HEK293 (cell line): ENCODE results near the gene CTSO.
"Not testable (repeated sequence)": the region's sequence is repeated elsewhere in the genome, so short reads cannot be mapped to it uniquely, and the experiment has no call there.

Experiments
- CTCF ChIA-PET: fragments of 350-600 bp; formaldehyde crosslinking; extraction: SDS; loops from one replicate; lab custom pipeline; 2021; ENCODE audit warnings: antibody characterized with exemption; lab: Yijun Ruan, JAX
- POLR2A ChIA-PET: fragments of 300-600 bp; formaldehyde crosslinking; extraction: SDS; loops from one replicate; lab custom pipeline; 2020; ENCODE audit warnings: antibody characterized with exemption, inconsistent platforms; lab: Yijun Ruan, JAX
- H3K27ac ChIP-seq: fragments of 200-500 bp; sonication (Bioruptor generic); 2 replicates; pipeline ENCODE4 v1.5.1; 2014; ENCODE audit warnings: low read depth, low read length, control low read depth, inconsistent platforms; ENCODE audit errors: extremely low read depth
- H3K36me3 ChIP-seq, 2 experiments: fragments of 200-500 bp in 1 of 2; sonication (Bioruptor generic) in 1 of 2; 1 replicate in 1 of 2; 2 replicates in 1 of 2; pipeline ENCODE4 v1.5.1; 2014 to 2017; ENCODE audit warnings: inconsistent platforms in 2 of 2, low read length in 2 of 2; ENCODE audit not compliant: control insufficient read depth in 2 of 2, insufficient read depth in 1 of 2
- H3K4me1 ChIP-seq: fragments of 200-500 bp; sonication (Bioruptor generic); 2 replicates; pipeline ENCODE4 v1.5.1; 2014; ENCODE audit warnings: mild to moderate bottlenecking, low read length, inconsistent platforms; ENCODE audit not compliant: control insufficient read depth, insufficient read depth
- H3K4me3 ChIP-seq: 2 replicates; pipeline ENCODE4 v1.5.1; 2011; ENCODE audit warnings: low read depth, mild to moderate bottlenecking, control low read depth, low read length, moderate library complexity
- H3K9me3 ChIP-seq: fragments of 200-500 bp; sonication (Bioruptor generic); 2 replicates; pipeline ENCODE4 v1.5.1; 2014; ENCODE audit warnings: low read depth, low read length, inconsistent platforms; ENCODE audit not compliant: control insufficient read depth, insufficient read depth
- HOXD13 ChIP-seq: sonication (generic); formaldehyde crosslinking; IDR thresholded peaks from 2 replicates; pipeline ENCODE4 v1.8.0; 2022; ENCODE audit warnings: missing genetic modification reagents, borderline replicate concordance
- KLF7 ChIP-seq: fragments of 450-650 bp; formaldehyde crosslinking; IDR thresholded peaks from 2 replicates; pipeline ENCODE4 v1.5.1; 2016; ENCODE audit warnings: missing biosample characterization, missing genetic modification characterization, borderline replicate concordance
- MZF1 ChIP-seq: fragments of 450-650 bp; formaldehyde crosslinking; IDR thresholded peaks from 2 replicates; pipeline ENCODE4 v1.5.1; 2017; ENCODE audit warnings: missing biosample characterization, missing genetic modification characterization, borderline replicate concordance
- PRDM2 ChIP-seq: fragments of 450-650 bp; formaldehyde crosslinking; IDR thresholded peaks from 2 replicates; pipeline ENCODE4 v1.5.1; 2016; ENCODE audit warnings: missing biosample characterization, missing genetic modification characterization, borderline replicate concordance
- ZNF16 ChIP-seq: fragments of 450-650 bp; formaldehyde crosslinking; IDR thresholded peaks from 2 replicates; pipeline ENCODE4 v1.5.1; 2016; ENCODE audit warnings: low read depth, missing biosample characterization, missing genetic modification characterization
- ZNF175 ChIP-seq: fragments of 450-650 bp; formaldehyde crosslinking; IDR thresholded peaks from 2 replicates; pipeline ENCODE4 v1.5.1; 2016; ENCODE audit warnings: missing biosample characterization, missing genetic modification characterization
- ZNF202 ChIP-seq: fragments of 450-650 bp; formaldehyde crosslinking; IDR thresholded peaks from 2 replicates; pipeline ENCODE4 v1.5.1; 2016; ENCODE audit warnings: missing biosample characterization, missing genetic modification characterization, borderline replicate concordance
- ZNF211 ChIP-seq: fragments of 450-650 bp; formaldehyde crosslinking; IDR thresholded peaks from 2 replicates; pipeline ENCODE4 v1.5.1; 2016; ENCODE audit warnings: low read depth, missing biosample characterization, missing genetic modification characterization
- ZNF23 ChIP-seq: fragments of 450-650 bp; formaldehyde crosslinking; IDR thresholded peaks from 2 replicates; pipeline ENCODE4 v1.5.1; 2016; ENCODE audit warnings: missing biosample characterization, missing genetic modification characterization, borderline replicate concordance
- ZNF610 ChIP-seq: fragments of 450-650 bp; formaldehyde crosslinking; IDR thresholded peaks from 2 replicates; pipeline ENCODE4 v1.5.1; 2016; ENCODE audit warnings: missing biosample characterization, missing genetic modification characterization, borderline replicate concordance
- ZNF626 ChIP-seq: fragments of 450-650 bp; sonication (Bioruptor Pico); formaldehyde crosslinking; IDR thresholded peaks from 2 replicates; pipeline ENCODE4 v1.5.1; 2018; ENCODE audit warnings: missing biosample characterization, missing genetic modification characterization, inconsistent platforms
- ZNF664 ChIP-seq: fragments of 450-650 bp; formaldehyde crosslinking; IDR thresholded peaks from 2 replicates; pipeline ENCODE4 v1.5.1; 2016; ENCODE audit warnings: missing biosample characterization, missing genetic modification characterization
- ZNF677 ChIP-seq: fragments of 450-650 bp; IDR thresholded peaks from 2 replicates; pipeline ENCODE4 v1.5.0; 2018; ENCODE audit warnings: missing biosample characterization, mild to moderate bottlenecking, missing genetic modification characterization, moderate library complexity

The CTSO gene

GRCh38 chr4:155901013-155901412 lies 52.7 kb downstream of the CTSO start:
- no peak overlapping the region for H3K4me3 ChIP-seq
- no peaks in the 10 kb centered on the region for H3K36me3 ChIP-seq
- H3K9me3 ChIP-seq: no peaks in the 10 kb centered on the region
- peaks cover 12% of the 10 kb centered on the region for H3K4me1 ChIP-seq
- TF ChIP-seq ZNF664 (tag by site-specific recombination): no peak
- TF ChIP-seq ZNF626 (tag by site-specific recombination): no peak
- POLR2A ChIA-PET: interaction anchor here (0.6 kb wide), 1 partner anchor 480 kb away, joined by 8 read pairs; no protein-coding TSS in a partner anchor
- H3K27ac ChIP-seq: no peak overlapping the region
- CTCF ChIA-PET: no interaction called here

DNA sequence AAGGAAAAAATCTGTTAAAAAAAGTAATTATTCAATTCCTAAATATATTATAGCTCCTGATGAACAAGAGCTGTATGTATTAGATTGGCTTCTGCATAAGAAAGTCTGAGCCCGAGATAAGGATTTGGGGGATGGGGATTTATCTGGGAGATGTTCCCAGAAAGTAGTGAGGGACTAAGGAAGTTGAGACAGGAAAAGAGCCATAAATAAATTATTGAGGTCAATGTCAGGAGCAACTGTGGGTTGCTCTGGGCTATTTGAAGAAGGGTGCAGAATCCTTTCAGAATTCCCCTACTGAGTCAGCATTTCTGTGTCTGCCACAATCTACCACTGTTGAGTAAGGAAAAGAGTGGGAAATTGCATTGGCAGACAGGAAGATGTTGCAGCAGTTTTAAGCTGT lies 53.3 kb downstream of the CTSO start:
- H3K4me1 ChIP-seq: peaks cover 10% of the 10 kb centered on the region; the same call in 1 of the 2 replicates
- TF ChIP-seq ZNF677 (tag by site-specific recombination) (no peak), MZF1 (peak; percentile 70; the same call in 1 of the 2 replicates)
- POLR2A ChIA-PET: interaction anchor here (0.6 kb wide), 1 partner anchor 481 kb away, joined by 8 read pairs; no protein-coding TSS in a partner anchor
- no peak overlapping the region; the same call in 1 of the 2 replicates for H3K27ac ChIP-seq
- no peaks in the 10 kb centered on the region for H3K36me3 ChIP-seq
- CTCF ChIA-PET: no interaction called here
- no peaks in the 10 kb centered on the region for H3K9me3 ChIP-seq
- H3K4me3 ChIP-seq: no peak overlapping the region

DNA sequence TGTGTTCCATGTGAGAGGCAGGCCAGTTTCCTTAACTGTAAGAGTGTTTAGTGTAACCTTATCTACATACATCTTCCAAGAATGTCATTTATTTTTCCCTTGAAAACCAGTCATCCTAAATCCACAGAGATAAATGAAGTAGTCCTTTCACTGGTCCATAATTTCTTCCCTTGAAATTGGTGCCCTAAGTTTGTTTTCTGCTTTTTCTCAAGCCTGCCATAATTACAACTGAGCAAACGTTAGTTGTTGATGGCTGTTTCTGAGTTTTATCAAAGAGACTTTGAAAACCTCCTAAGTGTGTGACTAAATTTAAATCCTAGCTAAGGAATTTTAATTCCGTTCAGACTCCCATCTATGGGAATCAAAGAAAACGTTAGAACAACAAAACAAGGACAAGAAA lies 53.8 kb downstream of the CTSO start:
- no peak overlapping the region for H3K27ac ChIP-seq

DNA sequence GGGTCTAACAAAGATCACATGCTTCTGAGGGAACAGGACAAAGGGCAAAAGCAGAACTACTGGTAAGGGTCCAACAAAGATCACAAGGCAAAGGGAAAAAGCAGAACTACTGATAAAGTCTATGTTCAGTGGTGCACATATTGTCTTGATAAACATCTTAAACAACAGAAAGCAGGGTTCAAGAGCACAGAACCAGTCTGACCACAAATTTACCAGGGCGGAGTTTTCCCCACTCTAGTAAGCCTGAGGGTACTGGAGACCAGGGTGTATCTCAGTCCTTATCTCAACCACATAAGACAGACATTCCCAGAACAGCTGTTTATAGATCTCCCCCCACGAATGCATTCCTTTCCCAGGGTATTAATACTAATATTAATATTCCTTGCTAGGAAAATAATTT lies 55.3 kb downstream of the CTSO start:
- POLR2A ChIA-PET, H3K27ac ChIP-seq, CTCF ChIA-PET, H3K4me1 ChIP-seq, H3K36me3 ChIP-seq, H3K4me3 ChIP-seq, H3K9me3 ChIP-seq: not testable (repeated sequence)

More for the DNA sequence above, 53.8 kb downstream of the CTSO start:
- TF ChIP-seq HOXD13 (CRISPR knock-in tag) (no peak), ZNF16 (tag by site-specific recombination) (no peak), ZNF610 (tag by site-specific recombination) (no peak), ZNF211 (tag by site-specific recombination) (no peak), KLF7 (tag by site-specific recombination) (no peak), ZNF175 (tag by site-specific recombination) (no peak), PRDM2 (tag by site-specific recombination) (no peak), ZNF23 (tag by site-specific recombination) (no peak), ZNF202 (tag by site-specific recombination) (no peak)
- H3K36me3 ChIP-seq: no peaks in the 10 kb centered on the region
- H3K4me1 ChIP-seq: peaks cover 10% of the 10 kb centered on the region; the same call in 1 of the 2 replicates
- no peak overlapping the region for H3K4me3 ChIP-seq
- H3K9me3 ChIP-seq: no peaks in the 10 kb centered on the region
- CTCF ChIA-PET: no interaction called here
- POLR2A ChIA-PET: no interaction called here
